NCI-H2227 (cell line): ENCODE results near the gene DNASE1L1.

Experiments
- DNase-seq: peaks from one replicate; lab custom pipeline; 2025; ENCODE audit not compliant: unreplicated experiment; lab: John Stamatoyannopoulos, UW

Gene DNASE1L1

GRCh38 chrX:154384284-154384892, 24.7 kb downstream of the DNASE1L1 start:
- DNase-seq, result no peak

GRCh38 chrX:154383359-154384283, 25.4 kb downstream of the DNASE1L1 start:
- DNase-seq, result no peak

- no peak for DNase-seq
These were observed 26.5 kb downstream of the DNASE1L1 start for GRCh38 chrX:154382483-154383069.

- DNase-seq, result no peak
These were observed 27.8 kb downstream of the DNASE1L1 start for GRCh38 chrX:154381271-154381670.

GRCh38 chrX:154380787-154381186, 28.3 kb downstream of the DNASE1L1 start:
- DNase-seq, result no peak

- no peak for DNase-seq
These were observed 28.9 kb downstream of the DNASE1L1 start for GRCh38 chrX:154380153-154380552.

GRCh38 chrX:154379569-154379951, 29.5 kb downstream of the DNASE1L1 start:
- DNase-seq, result peak; percentile 51

- peak; percentile 100 for DNase-seq
These were observed 30.1 kb downstream of the DNASE1L1 start, which contains the start of gene EMD for GRCh38 chrX:154378799-154379568. EMD (plus strand) TSS chrX:154379295; CDS start chrX:154379485, 190 bp downstream.

GRCh38 chrX:154378059-154378798, 30.8 kb downstream of the DNASE1L1 start:
- peak; percentile 70 for DNase-seq

- DNase-seq, result no peak
These were observed 32.3 kb downstream of the DNASE1L1 start for GRCh38 chrX:154376774-154377173.

- no peak for DNase-seq
These were observed 33.9 kb downstream of the DNASE1L1 start for GRCh38 chrX:154375156-154375504.

GRCh38 chrX:154374313-154375155, 34.5 kb downstream of the DNASE1L1 start, which contains the start of gene FLNA:
FLNA (minus strand) TSS chrX:154374634; CDS start chrX:154371245, 3,389 bp downstream.
- DNase-seq, result peak; percentile 32

GRCh38 chrX:154373340-154374306, 35.4 kb downstream of the DNASE1L1 start:
- peak; percentile 72 for DNase-seq

- no peak for DNase-seq
These were observed 36.4 kb downstream of the DNASE1L1 start for GRCh38 chrX:154372612-154373022.

GRCh38 chrX:154371789-154372300, 37.2 kb downstream of the DNASE1L1 start:
- peak; percentile 37 for DNase-seq

GRCh38 chrX:154371017-154371788, 37.9 kb downstream of the DNASE1L1 start:
- DNase-seq, result peak; percentile 95

- peak; percentile 56 for DNase-seq
These were observed 38.6 kb downstream of the DNASE1L1 start for GRCh38 chrX:154370300-154371016.
